ENCODE measurements around the gene AZU1.
A peak's percentile ranks its signal among the peaks of the same experiment; 100 is the strongest.

AZU1 gene

GRCh38 chr19:827710-828321 is at the start of gene AZU1:
TSS of gene AZU1 (plus strand) at chr19:827837. CDS start at chr19:827847, 10 bp downstream.
- DNase-seq = no peak

GRCh38 chr19:778910-779653 is 48.6 kb upstream of the AZU1 start:
- no peak for DNase-seq

DNA sequence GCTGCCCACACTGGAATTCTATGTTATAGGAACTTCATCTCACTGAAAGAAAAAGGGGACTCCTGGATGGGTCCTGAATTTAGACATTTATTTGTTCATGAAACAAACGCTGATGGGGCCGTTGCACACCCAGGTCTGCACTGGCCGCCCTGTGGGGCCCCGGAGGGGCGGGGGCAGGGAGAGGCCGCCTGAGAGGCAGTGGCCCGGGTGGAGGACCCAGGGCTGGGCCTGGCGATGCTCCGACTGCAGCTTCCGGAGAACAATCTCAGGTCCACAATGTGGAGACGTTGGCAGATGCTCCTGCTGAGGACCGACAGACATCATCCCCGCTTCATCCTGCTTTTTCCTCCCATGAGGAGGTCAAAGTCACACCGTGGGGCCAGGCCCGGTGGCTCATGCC is 46.7 kb upstream of the AZU1 start:
- no peak for DNase-seq

DNA sequence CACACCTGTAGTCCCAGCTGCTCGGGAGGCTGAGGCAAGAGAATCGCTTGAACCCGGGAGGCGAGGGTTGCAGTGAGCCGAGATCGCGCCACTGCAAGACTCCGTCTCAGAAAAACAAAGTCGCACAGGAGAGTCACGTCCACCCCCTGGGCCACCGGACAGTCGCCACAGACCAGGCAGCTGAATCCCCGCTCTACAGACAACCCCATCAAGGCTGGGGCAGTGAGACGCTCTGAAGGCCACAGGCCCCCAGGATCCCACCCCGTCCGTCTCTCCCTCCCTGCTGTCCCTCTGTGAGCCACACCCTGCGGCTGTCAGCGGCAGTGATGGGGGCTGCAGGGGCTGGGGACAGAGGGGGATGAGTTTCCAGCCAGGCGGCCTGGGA is 45.8 kb upstream of the AZU1 start:
- DNase-seq = no peak

GRCh38 chr19:782185-782877 is 45.3 kb upstream of the AZU1 start:
- no peak for DNase-seq

DNA sequence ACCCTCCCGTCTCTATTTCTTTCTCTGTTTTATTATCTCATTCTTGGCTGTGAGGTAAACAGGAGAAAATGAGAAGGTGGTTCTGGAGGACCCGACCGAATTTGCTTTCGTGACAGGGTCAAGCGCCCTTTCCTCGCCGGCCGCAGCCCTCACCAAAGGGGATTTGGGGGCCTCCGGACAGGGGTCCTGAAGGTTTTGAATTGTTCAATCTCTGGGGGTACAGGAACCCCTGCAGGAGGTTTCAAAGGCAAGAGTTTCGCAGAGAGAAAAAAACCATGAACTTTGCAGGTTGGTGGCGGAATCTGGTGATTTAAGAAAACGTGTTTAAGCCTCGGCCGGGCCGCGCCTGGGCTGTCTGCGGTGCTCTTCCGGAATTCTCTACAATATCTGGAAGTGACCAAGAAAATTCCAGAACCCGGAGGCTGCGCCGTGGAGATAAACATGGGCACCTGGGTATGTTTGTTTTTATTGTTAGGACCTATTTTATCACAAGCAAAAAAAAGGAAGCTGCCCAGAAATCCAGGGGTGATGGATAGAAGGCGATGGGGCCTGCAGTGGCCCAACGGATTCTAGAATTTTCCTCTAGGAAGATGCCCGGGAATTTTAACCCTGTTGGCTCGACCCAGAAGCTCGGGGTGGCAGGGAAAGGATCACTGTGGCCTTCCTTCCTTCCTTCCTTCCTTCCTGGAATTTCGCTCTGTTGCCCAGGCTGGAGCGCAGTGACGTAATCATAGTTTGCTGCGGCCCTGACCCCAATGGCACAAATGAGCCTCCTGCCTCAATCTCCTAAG is 44.6 kb upstream of the AZU1 start:
- no peak for DNase-seq

GRCh38 chr19:784541-784940 is 43.1 kb upstream of the AZU1 start:
- no peak for DNase-seq

DNA sequence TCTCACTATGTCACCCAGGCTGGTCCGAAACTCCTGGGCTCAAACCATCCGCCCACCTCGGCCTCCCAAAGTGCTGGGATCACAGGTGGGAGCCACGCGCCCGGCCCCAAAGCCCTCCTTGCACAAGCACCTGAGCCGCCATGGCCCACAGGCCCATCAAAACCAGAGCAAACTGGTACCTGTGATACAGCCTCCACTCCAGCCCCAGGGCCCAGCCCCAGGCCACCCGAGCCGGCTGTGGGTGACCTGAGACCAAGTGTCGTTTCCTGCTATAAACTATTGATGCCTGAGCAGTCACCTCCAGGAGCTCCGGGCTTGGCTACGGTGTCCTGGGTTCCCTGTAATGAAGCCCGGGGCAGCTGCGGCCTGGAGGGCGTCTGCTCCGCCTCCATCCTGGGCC is 40.1 kb upstream of the AZU1 start:
- DNase-seq = no peak

- no peak for DNase-seq
Measured at GRCh38 chr19:788686-788982, 39.0 kb upstream of the AZU1 start.

GRCh38 chr19:788983-789700 is 38.5 kb upstream of the AZU1 start:
- DNase-seq = no peak

- no peak for DNase-seq
Measured at GRCh38 chr19:789701-790060, 38.0 kb upstream of the AZU1 start.

GRCh38 chr19:791007-791566 is 36.5 kb upstream of the AZU1 start:
- DNase-seq = no peak

GRCh38 chr19:791567-792305 is 35.9 kb upstream of the AZU1 start:
- no peak for DNase-seq

- no peak for DNase-seq
Measured at GRCh38 chr19:792306-792885, 35.2 kb upstream of the AZU1 start.

GRCh38 chr19:793806-794205 is 33.8 kb upstream of the AZU1 start:
- DNase-seq = no peak

DNA sequence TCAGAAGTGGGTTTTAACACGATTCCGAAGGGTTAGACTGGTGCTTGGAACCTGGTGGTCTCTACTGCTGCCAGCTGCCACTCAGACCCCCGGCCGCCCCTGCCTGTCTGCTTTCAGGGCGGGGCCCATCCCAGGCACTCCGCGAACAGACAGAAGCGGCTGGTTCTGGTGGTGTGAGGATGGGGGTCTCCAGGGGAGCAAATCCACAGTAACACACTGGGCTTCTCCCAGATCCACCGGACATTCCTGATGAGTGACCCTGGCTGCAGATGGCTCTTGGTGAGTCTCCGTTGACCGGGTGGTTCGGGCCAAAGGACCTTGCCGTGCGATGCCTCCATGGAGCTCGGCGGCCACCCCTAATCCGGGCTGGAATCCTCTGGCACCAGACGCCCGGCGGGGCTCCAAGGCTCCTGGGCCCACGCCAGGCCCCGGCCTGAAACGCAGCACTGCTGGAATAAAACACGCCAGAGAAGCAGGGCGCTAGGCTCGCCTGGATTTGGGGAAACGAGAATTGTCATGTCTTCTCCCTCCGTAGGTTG is 32.5 kb upstream of the AZU1 start:
- no peak for DNase-seq

- no peak for DNase-seq
Measured at GRCh38 chr19:795691-796581, 31.7 kb upstream of the AZU1 start.

- DNase-seq = peak; percentile 100
Measured at GRCh38 chr19:796692-797527, 30.7 kb upstream of the AZU1 start, which contains the start of gene PTBP1. TSS of gene PTBP1 (plus strand) at chr19:797452. CDS start at chr19:797498, 46 bp downstream.
